ENCODE results near the gene DAND5. TPM values are rescaled to one million over a fixed set of nuclear protein-coding genes. Genes with fewer than 3 reads are reported as not detected.
A peak's percentile ranks its signal among the peaks of the same experiment; 100 is the strongest.
"Not testable (repeated sequence)": the region's sequence is repeated elsewhere in the genome, so short reads cannot be mapped to it uniquely, and the experiment has no call there.

Gene DAND5
- total RNA-seq, 5 donors from 2014 or later (not counting 1 experiment from before 2014, with no cell fraction given), result not detected

GRCh38 chr19:12948612-12949362 is 20.6 kb upstream of the DAND5 start:
- Mint-ChIP-seq H3K27ac (peak overlapping the region in 1 of 2 donors; percentile 22), H3K27me3 (no peaks in the 10 kb centered on the region), H3K9me3 (no peaks in the 10 kb centered on the region), H3K36me3 (peaks cover 30% of the 10 kb centered on the region), H3K4me1 (peaks cover 28 to 32% (median 29%) of the 10 kb centered on the region in 3 donors), H3K4me3 (peak overlapping the region in 1 of 3 donors; percentile 13)
- no peaks in the 10 kb centered on the region for H3K27me3 ChIP-seq (replicated peaks in 1 of 2; ENCODE audit: control insufficient read depth in 2 of 2, extremely low read depth in 1 of 2, insufficient read depth in 2 of 2, low read length in 1 of 2)
- no peak overlapping the region for H3K27ac ChIP-seq (ENCODE audit: low read length)
- DNase-seq (no peak), ATAC-seq (replicated peaks in 1 of 4) (no peak)
- peaks cover 5 to 32% of the 10 kb centered on the region in 2 experiments for H3K4me1 ChIP-seq (ENCODE audit: control insufficient read depth in 1 of 2, extremely low read depth in 1 of 2, insufficient read depth in 2 of 2, low read length in 2 of 2)
- H3K4me3 ChIP-seq (ENCODE audit: control insufficient read depth in 1 of 2, extremely low read depth in 1 of 2, low read length in 1 of 2), result no peak overlapping the region
- CTCF ChIA-PET, result interaction anchor here in 1 of 2 donors (1.3 to 1.4 kb wide), 2 partner anchors 17 to 64 kb away, joined by 3 to 4 read pairs; no protein-coding TSS in a partner anchor
- WGBS (ENCODE audit: insufficient coverage), result 96% methylated on average over 24 of the region's 30 CpGs
- H3K9me3 ChIP-seq, result no peaks in the 10 kb centered on the region
- H3K36me3 ChIP-seq (ENCODE audit: control insufficient read depth in 2 of 2, extremely low read depth in 1 of 2, insufficient read depth in 1 of 2, low read length in 1 of 2), result peaks cover 16 to 61% of the 10 kb centered on the region in 2 donors
- POLR2A ChIA-PET, result no interaction called here

DNA sequence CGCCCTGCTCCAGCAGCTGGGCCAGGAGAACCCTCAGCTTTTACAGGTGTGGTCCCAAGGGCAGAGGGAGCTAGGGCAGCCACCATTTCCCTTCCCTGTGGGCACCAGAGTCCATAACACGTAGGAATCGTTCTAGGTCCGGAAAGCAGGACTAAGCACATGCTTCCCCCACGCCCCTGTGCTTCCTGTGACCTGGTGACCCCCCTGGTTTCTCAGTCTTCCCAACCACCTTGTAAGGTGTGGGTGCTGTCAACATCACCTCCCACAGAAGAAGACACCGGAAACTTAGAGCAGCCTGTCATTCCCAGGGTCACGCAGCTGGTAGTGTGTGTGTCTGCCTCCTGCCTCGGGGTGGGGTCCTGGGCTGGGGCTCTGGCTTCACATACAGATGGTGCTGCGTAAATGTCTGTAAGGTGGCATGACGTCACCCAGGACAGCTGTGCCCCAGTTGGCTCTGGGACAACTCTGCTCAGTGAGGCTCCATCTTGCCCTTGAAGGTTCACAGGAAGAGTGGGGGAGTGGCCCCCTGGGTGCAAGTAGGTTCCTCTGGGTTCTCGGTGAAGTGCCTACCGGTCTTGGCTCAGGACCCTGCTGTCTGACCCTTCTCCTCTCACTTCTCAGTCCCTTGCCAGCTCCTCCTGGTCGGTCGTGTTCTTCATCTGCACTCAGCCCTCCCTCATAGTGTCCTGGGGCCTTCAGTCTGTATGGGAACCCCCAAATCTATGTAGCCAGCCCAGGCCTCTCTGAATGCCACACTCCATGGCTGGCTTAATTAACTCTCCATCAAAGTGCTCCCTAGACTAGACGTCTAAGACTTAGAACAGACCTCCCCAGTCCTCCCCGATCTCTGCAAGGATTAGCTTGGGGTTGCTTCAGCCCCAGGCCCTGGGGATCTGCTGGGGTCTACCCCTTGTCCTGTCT is 19.8 kb upstream of the DAND5 start:
- 90% methylated on average over 13 of the region's 16 CpGs for WGBS (ENCODE audit: insufficient coverage)
- CTCF ChIA-PET, result interaction anchor here in 1 of 2 donors (0.5 kb wide), 1 partner anchor 260 kb away, joined by 5 read pairs; no protein-coding TSS in a partner anchor
- ATAC-seq (replicated peaks in 1 of 4) (no peak), DNase-seq (no peak)
- H3K9me3 ChIP-seq, result no peaks in the 10 kb centered on the region
- peaks cover 20 to 58% of the 10 kb centered on the region in 2 donors for H3K36me3 ChIP-seq (ENCODE audit: control insufficient read depth in 2 of 2, extremely low read depth in 1 of 2, insufficient read depth in 1 of 2, low read length in 1 of 2)
- no peak overlapping the region for H3K27ac Mint-ChIP-seq
- H3K36me3 Mint-ChIP-seq, result peaks cover 32% of the 10 kb centered on the region
- no peak overlapping the region for H3K4me3 Mint-ChIP-seq
- no peak overlapping the region for H3K27ac ChIP-seq (ENCODE audit: low read length)
- H3K9me3 Mint-ChIP-seq, result no peaks in the 10 kb centered on the region
- no peak overlapping the region for H3K4me3 ChIP-seq (ENCODE audit: control insufficient read depth in 1 of 2, extremely low read depth in 1 of 2, low read length in 1 of 2)
- H3K4me1 Mint-ChIP-seq, result peaks cover 28 to 32% (median 31%) of the 10 kb centered on the region in 3 donors
- POLR2A ChIA-PET, result no interaction called here
- peaks cover 5 to 29% of the 10 kb centered on the region in 2 experiments for H3K4me1 ChIP-seq (ENCODE audit: control insufficient read depth in 1 of 2, extremely low read depth in 1 of 2, insufficient read depth in 2 of 2, low read length in 2 of 2)
- H3K27me3 ChIP-seq (replicated peaks in 1 of 2; ENCODE audit: control insufficient read depth in 2 of 2, extremely low read depth in 1 of 2, insufficient read depth in 2 of 2, low read length in 1 of 2), result no peaks in the 10 kb centered on the region
- H3K27me3 Mint-ChIP-seq, result no peaks in the 10 kb centered on the region

DNA sequence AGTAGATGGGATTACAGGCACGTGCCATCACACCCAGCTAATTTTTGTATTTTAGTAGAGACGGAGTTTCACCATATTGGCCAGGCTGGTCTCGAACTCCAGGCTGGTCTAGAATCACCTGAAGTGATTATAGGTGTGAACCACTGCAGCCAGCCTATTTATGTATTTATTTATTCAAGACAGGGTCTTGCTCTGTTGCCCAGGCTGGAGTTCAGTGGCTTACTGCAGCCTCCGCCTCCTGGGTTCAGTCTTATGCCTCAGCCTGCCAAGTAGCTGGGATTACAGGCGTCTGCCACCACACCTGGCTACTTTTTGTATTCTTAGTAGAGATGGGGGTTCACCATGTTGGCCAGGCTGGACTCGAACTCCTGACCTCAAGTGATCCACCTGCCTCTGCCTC is 17.3 kb upstream of the DAND5 start:
- H3K4me3 ChIP-seq (ENCODE audit: control insufficient read depth in 1 of 2, extremely low read depth in 1 of 2, low read length in 1 of 2); H3K27me3 Mint-ChIP-seq; H3K9me3 Mint-ChIP-seq; H3K9me3 ChIP-seq; H3K27me3 ChIP-seq (replicated peaks in 1 of 2; ENCODE audit: control insufficient read depth in 2 of 2, extremely low read depth in 1 of 2, insufficient read depth in 2 of 2, low read length in 1 of 2); ATAC-seq (replicated peaks in 1 of 4); H3K4me3 Mint-ChIP-seq; H3K27ac ChIP-seq (ENCODE audit: low read length); POLR2A ChIA-PET; DNase-seq; CTCF ChIA-PET: not testable (repeated sequence)
- Mint-ChIP-seq H3K27ac (peak overlapping the region in 1 of 2 donors; percentile 11), H3K36me3 (peaks cover 30% of the 10 kb centered on the region), H3K4me1 (peaks cover 20 to 34% (median 30%) of the 10 kb centered on the region in 3 donors)
- H3K36me3 ChIP-seq (ENCODE audit: control insufficient read depth in 2 of 2, extremely low read depth in 1 of 2, insufficient read depth in 1 of 2, low read length in 1 of 2), result peaks cover 20 to 55% of the 10 kb centered on the region in 2 donors
- H3K4me1 ChIP-seq (ENCODE audit: control insufficient read depth in 1 of 2, extremely low read depth in 1 of 2, insufficient read depth in 2 of 2, low read length in 2 of 2), result peaks cover 6 to 26% of the 10 kb centered on the region in 2 experiments
- WGBS (ENCODE audit: insufficient coverage), result 92% methylated on average over 4 of the region's 6 CpGs

DNA sequence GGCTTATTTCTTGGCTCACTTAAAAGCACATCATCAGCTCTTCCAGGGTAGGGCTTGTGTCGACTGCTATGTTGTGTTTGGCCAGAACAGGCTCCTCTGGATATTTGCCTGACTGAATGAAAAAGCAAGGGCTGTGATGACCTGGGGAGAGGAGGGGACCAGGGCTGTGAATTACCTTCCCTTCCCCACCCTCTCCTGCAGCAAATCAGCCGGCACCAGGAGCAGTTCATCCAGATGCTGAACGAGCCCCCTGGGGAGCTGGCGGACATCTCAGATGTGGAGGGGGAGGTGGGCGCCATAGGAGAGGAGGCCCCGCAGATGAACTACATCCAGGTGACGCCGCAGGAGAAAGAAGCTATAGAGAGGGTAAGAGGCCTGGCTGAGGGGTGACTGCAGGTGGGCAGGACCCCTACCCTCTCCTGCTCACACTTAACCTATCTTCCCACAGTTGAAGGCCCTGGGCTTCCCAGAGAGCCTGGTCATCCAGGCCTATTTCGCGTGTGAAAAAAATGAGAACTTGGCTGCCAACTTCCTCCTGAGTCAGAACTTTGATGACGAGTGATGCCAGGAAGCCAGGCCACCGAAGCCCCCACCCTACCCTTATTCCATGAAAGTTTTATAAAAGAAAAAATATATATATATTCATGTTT is 16.8 kb upstream of the DAND5 start:
- Mint-ChIP-seq H3K4me3 (no peak overlapping the region), H3K27me3 (no peaks in the 10 kb centered on the region), H3K4me1 (peaks cover 18 to 33% (median 31%) of the 10 kb centered on the region in 3 donors), H3K9me3 (no peaks in the 10 kb centered on the region), H3K27ac (no peak overlapping the region), H3K36me3 (peaks cover 29% of the 10 kb centered on the region)
- DNase-seq (no peak), ATAC-seq (replicated peaks in 1 of 4) (no peak)
- POLR2A ChIA-PET, result no interaction called here
- Histone ChIP-seq H3K27me3 (replicated peaks in 1 of 2; ENCODE audit: control insufficient read depth in 2 of 2, extremely low read depth in 1 of 2, insufficient read depth in 2 of 2, low read length in 1 of 2) (no peaks in the 10 kb centered on the region), H3K4me3 (ENCODE audit: control insufficient read depth in 1 of 2, extremely low read depth in 1 of 2, low read length in 1 of 2) (no peak overlapping the region), H3K4me1 (ENCODE audit: control insufficient read depth in 1 of 2, extremely low read depth in 1 of 2, insufficient read depth in 2 of 2, low read length in 2 of 2) (peaks cover 6 to 26% of the 10 kb centered on the region in 2 experiments), H3K9me3 (no peaks in the 10 kb centered on the region), H3K36me3 (ENCODE audit: control insufficient read depth in 2 of 2, extremely low read depth in 1 of 2, insufficient read depth in 1 of 2, low read length in 1 of 2) (peaks cover 20 to 53% of the 10 kb centered on the region in 2 donors), H3K27ac (ENCODE audit: low read length) (no peak overlapping the region)
- CTCF ChIA-PET, result no interaction called here
- no CpG with 5 or more reads among the region's 12 CpGs for WGBS (ENCODE audit: insufficient coverage)

- ATAC-seq (replicated peaks in 1 of 4) (no peak), DNase-seq (no peak)
- H3K4me3 ChIP-seq (ENCODE audit: control insufficient read depth in 1 of 2, extremely low read depth in 1 of 2, low read length in 1 of 2), result no peak overlapping the region
- POLR2A ChIA-PET, result no interaction called here
- no peaks in the 10 kb centered on the region for H3K27me3 Mint-ChIP-seq
- H3K4me3 Mint-ChIP-seq, result no peak overlapping the region
- H3K4me1 ChIP-seq (ENCODE audit: control insufficient read depth in 1 of 2, extremely low read depth in 1 of 2, insufficient read depth in 2 of 2, low read length in 2 of 2), result peaks cover 6 to 25% of the 10 kb centered on the region in 2 experiments
- H3K36me3 Mint-ChIP-seq, result peaks cover 25% of the 10 kb centered on the region
- no peaks in the 10 kb centered on the region for H3K9me3 Mint-ChIP-seq
- H3K27ac ChIP-seq (ENCODE audit: low read length), result no peak overlapping the region
- H3K36me3 ChIP-seq (ENCODE audit: control insufficient read depth in 2 of 2, extremely low read depth in 1 of 2, insufficient read depth in 1 of 2, low read length in 1 of 2), result peaks cover 20 to 47% of the 10 kb centered on the region in 2 donors
- H3K27me3 ChIP-seq (replicated peaks in 1 of 2; ENCODE audit: control insufficient read depth in 2 of 2, extremely low read depth in 1 of 2, insufficient read depth in 2 of 2, low read length in 1 of 2), result no peaks in the 10 kb centered on the region
- CTCF ChIA-PET, result no interaction called here
- peaks cover 18 to 32% (median 30%) of the 10 kb centered on the region in 3 donors for H3K4me1 Mint-ChIP-seq
- no peaks in the 10 kb centered on the region for H3K9me3 ChIP-seq
- WGBS (ENCODE audit: insufficient coverage), result 90% methylated on average over 4 of the region's 11 CpGs
- no peak overlapping the region for H3K27ac Mint-ChIP-seq
These were observed 16.1 kb upstream of the DAND5 start for GRCh38 chr19:12953138-12953798.
